DND-41 (cell line): Measurements from ENCODE around the gene LHX3.

ENCODE experiments used
- ATAC-seq: fragments of 200-7000 bp; cut with Tn5 transposase; 3 replicates; pipeline ENCODE4 v1.9.1; 2021; ENCODE audit warnings: low read depth; ENCODE audit not compliant: insufficient read depth
- DNase-seq: peaks from one replicate; pipeline ENCODE4 v3.0.0-alpha.2; 2020
- H2AFZ ChIP-seq: 2 replicates; pipeline ENCODE4 v1.6.0; 2012; ENCODE audit warnings: low read depth, low read length
- H3K27ac ChIP-seq: 2 replicates; pipeline ENCODE4 v1.5.1; 2012; ENCODE audit warnings: low read length, inconsistent platforms
- H3K27me3 ChIP-seq: fragments of 200-600 bp; sonication (generic); 2 replicates; pipeline ENCODE4 v1.6.0; 2012; ENCODE audit warnings: low read length, mild to moderate bottlenecking, inconsistent platforms; ENCODE audit not compliant: insufficient read depth, poor library complexity
- H3K36me3 ChIP-seq: 2 replicates; pipeline ENCODE4 v1.5.1; 2012; ENCODE audit warnings: low read length, inconsistent platforms; ENCODE audit not compliant: insufficient read depth
- H3K4me1 ChIP-seq: 2 replicates; pipeline ENCODE4 v1.5.1; 2012; ENCODE audit warnings: mild to moderate bottlenecking, low read length; ENCODE audit not compliant: insufficient read depth
- H3K4me2 ChIP-seq: 2 replicates; pipeline ENCODE4 v1.6.0; 2012; ENCODE audit warnings: mild to moderate bottlenecking, moderate library complexity, low read length, inconsistent platforms; ENCODE audit not compliant: insufficient read depth
- H3K4me3 ChIP-seq, 2 experiments: fragments of 200-600 bp in 1 of 2; shearing (Covaris generic) in 1 of 2; 2 replicates each; pipeline ENCODE4 v1.5.1; 2012 to 2016; ENCODE audit warnings: inconsistent platforms in 2 of 2, low read length in 2 of 2, mild to moderate bottlenecking in 2 of 2, low read depth in 1 of 2, moderate library complexity in 1 of 2
- H3K79me2 ChIP-seq: 2 replicates; pipeline ENCODE4 v1.6.0; 2012; ENCODE audit warnings: low read length, inconsistent platforms; ENCODE audit not compliant: insufficient read depth
- H3K9ac ChIP-seq: 2 replicates; pipeline ENCODE4 v1.6.0; 2012; ENCODE audit warnings: low read depth, mild to moderate bottlenecking, inconsistent platforms, low read length, moderate library complexity
- H3K9me3 ChIP-seq: 2 replicates; pipeline ENCODE4 v1.5.1; 2012; ENCODE audit warnings: low read length, moderate library complexity, mild to moderate bottlenecking, inconsistent platforms; ENCODE audit not compliant: insufficient read depth, severe bottlenecking
- H4K20me1 ChIP-seq: 2 replicates; pipeline ENCODE4 v1.6.0; 2012; ENCODE audit warnings: low read length; ENCODE audit not compliant: insufficient read depth
- CTCF ChIP-seq: IDR thresholded peaks from 2 replicates; pipeline ENCODE4 v1.5.1; 2012; ENCODE audit warnings: borderline replicate concordance, low read length, moderate library complexity, mild to moderate bottlenecking; ENCODE audit not compliant: poor library complexity, severe bottlenecking; ENCODE audit errors: extremely low read depth
- EZH2 ChIP-seq: IDR thresholded peaks from 3 replicates; pipeline ENCODE4 v1.6.1; 2012; ENCODE audit warnings: borderline replicate concordance, low read depth, mild to moderate bottlenecking, moderate library complexity, low read length, inconsistent platforms; ENCODE audit not compliant: severe bottlenecking

Gene LHX3

GRCh38 chr9:136209786-136210185, 4.9 kb upstream of the LHX3 start:
- H3K9ac ChIP-seq = no peak overlapping the region
- H3K4me1 ChIP-seq = no peaks in the 10 kb centered on the region
- H3K27ac ChIP-seq = no peak overlapping the region
- H3K79me2 ChIP-seq = no peaks in the 10 kb centered on the region
- H3K9me3 ChIP-seq = no peaks in the 10 kb centered on the region
- ATAC-seq (no peak), DNase-seq (no peak)
- peaks cover 37% of the 10 kb centered on the region for H3K36me3 ChIP-seq
- TF ChIP-seq EZH2 = no peak
- no peak for TF ChIP-seq CTCF
- no peak overlapping the region for H2AFZ ChIP-seq
- H3K4me3 ChIP-seq = no peak overlapping the region
- H3K4me2 ChIP-seq = no peak overlapping the region
- peaks cover 8% of the 10 kb centered on the region; the same call in 1 of the 2 replicates for H4K20me1 ChIP-seq
- H3K27me3 ChIP-seq = no peaks in the 10 kb centered on the region

GRCh38 chr9:136209232-136209631, 4.3 kb upstream of the LHX3 start:
- TF ChIP-seq CTCF = no peak
- TF ChIP-seq EZH2 = no peak
- Histone ChIP-seq H3K27ac (no peak overlapping the region), H2AFZ (no peak overlapping the region), H3K36me3 (peaks cover 31% of the 10 kb centered on the region), H4K20me1 (peaks cover 14% of the 10 kb centered on the region), H3K4me2 (no peak overlapping the region), H3K9me3 (no peaks in the 10 kb centered on the region), H3K79me2 (no peaks in the 10 kb centered on the region), H3K4me1 (no peaks in the 10 kb centered on the region), H3K9ac (no peak overlapping the region), H3K4me3 (no peak overlapping the region), H3K27me3 (no peaks in the 10 kb centered on the region)
- ATAC-seq (no peak), DNase-seq (no peak)

GRCh38 chr9:136208675-136209074, 3.7 kb upstream of the LHX3 start:
- ATAC-seq = no peak

More at GRCh38 chr9:136208675-136209074, 3.7 kb upstream of the LHX3 start:
- H3K27ac ChIP-seq = no peak overlapping the region
- peaks cover 15% of the 10 kb centered on the region for H4K20me1 ChIP-seq
- TF ChIP-seq CTCF = no peak
- no peak for TF ChIP-seq EZH2
- H3K27me3 ChIP-seq = no peaks in the 10 kb centered on the region
- no peaks in the 10 kb centered on the region for H3K4me1 ChIP-seq
- no peak overlapping the region for H3K9ac ChIP-seq
- no peak overlapping the region for H3K4me2 ChIP-seq
- H2AFZ ChIP-seq = no peak overlapping the region
- no peak overlapping the region for H3K4me3 ChIP-seq
- no peak for DNase-seq
- H3K9me3 ChIP-seq = no peaks in the 10 kb centered on the region
- peaks cover 26% of the 10 kb centered on the region for H3K36me3 ChIP-seq
- H3K79me2 ChIP-seq = no peaks in the 10 kb centered on the region
